ENCODE data around the gene FNIP2. TPM values are rescaled to one million over a fixed set of nuclear protein-coding genes. Genes with fewer than 3 reads are reported as not detected.
"Not testable (repeated sequence)": the region's sequence is repeated elsewhere in the genome, so short reads cannot be mapped to it uniquely, and the experiment has no call there.

FNIP2 gene
- polyA plus RNA-seq, 1 experiment = 14.8 TPM

DNA sequence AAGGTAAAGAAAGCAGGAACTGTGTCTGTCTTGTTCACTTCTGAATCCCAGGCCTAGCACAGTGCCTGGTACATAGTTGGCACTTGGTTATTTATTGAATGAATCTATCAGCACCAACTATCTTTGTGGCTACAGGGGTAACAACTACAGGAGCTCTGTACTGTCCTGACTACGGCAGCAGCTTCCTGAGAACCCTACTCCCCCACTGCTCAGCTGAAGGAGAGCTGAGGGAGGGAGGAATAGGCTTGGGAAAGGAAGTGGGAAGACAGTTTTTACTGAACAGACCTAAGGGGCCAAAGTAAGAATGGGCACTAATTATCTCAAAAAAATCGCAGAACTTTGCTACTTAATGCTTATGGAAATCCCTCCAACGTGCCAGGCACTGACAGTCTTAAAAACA lies 178.0 kb downstream of the FNIP2 start:
- TF ChIP-seq, protein P1, sequence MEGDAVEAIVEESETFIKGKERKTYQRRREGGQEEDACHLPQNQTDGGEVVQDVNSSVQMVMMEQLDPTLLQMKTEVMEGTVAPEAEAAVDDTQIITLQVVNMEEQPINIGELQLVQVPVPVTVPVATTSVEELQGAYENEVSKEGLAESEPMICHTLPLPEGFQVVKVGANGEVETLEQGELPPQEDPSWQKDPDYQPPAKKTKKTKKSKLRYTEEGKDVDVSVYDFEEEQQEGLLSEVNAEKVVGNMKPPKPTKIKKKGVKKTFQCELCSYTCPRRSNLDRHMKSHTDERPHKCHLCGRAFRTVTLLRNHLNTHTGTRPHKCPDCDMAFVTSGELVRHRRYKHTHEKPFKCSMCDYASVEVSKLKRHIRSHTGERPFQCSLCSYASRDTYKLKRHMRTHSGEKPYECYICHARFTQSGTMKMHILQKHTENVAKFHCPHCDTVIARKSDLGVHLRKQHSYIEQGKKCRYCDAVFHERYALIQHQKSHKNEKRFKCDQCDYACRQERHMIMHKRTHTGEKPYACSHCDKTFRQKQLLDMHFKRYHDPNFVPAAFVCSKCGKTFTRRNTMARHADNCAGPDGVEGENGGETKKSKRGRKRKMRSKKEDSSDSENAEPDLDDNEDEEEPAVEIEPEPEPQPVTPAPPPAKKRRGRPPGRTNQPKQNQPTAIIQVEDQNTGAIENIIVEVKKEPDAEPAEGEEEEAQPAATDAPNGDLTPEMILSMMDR (IDR thresholded peaks at IDR 0.05; ENCODE audit: insufficient read depth, low read depth, low read length) = no peak
- no peak for DNase-seq (ENCODE audit: low read depth)
- Histone ChIP-seq H3K36me3 (ENCODE audit: control insufficient read depth, insufficient read depth, low read length) (no peaks in the 10 kb centered on the region), H3K4me3 (ENCODE audit: low read depth, low read length) (no peak overlapping the region), H3K27me3 (ENCODE audit: control insufficient read depth, insufficient read depth, low read length) (no peaks in the 10 kb centered on the region)
- ChIA-PET POLR2A (no interaction called here), CTCF (no interaction called here)

DNA sequence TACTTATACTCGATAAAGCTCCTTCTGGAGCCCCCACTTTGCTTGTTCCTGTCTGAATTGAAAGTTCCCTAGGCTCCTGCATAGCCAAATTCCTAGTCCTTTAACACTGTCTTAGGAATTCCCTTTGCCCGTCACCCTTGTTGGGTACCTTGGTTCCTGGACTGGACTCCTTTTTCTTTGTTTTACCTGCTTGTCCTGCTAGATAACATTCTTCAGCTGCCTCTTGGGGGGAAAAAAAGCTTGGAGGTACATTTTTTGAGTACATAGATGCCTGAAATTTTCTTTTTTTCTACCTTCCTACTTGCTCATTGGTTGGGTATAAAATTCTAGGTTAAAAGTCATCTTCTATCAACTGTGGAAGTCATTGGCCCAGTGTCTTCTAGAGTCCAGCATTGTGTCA lies 179.2 kb downstream of the FNIP2 start:
- TF ChIP-seq, protein P1 (IDR thresholded peaks at IDR 0.05; ENCODE audit: insufficient read depth, low read depth, low read length) = no peak
- H3K27me3 ChIP-seq (ENCODE audit: control insufficient read depth, insufficient read depth, low read length) = no peaks in the 10 kb centered on the region
- ChIA-PET CTCF (interaction anchor here (0.9 kb wide), 1 partner anchor 12 kb away, joined by 3 read pairs; no protein-coding TSS in a partner anchor), POLR2A (no interaction called here)
- DNase-seq (ENCODE audit: low read depth) = no peak
- H3K4me3 ChIP-seq (ENCODE audit: low read depth, low read length) = no peak overlapping the region
- H3K36me3 ChIP-seq (ENCODE audit: control insufficient read depth, insufficient read depth, low read length) = no peaks in the 10 kb centered on the region

DNA sequence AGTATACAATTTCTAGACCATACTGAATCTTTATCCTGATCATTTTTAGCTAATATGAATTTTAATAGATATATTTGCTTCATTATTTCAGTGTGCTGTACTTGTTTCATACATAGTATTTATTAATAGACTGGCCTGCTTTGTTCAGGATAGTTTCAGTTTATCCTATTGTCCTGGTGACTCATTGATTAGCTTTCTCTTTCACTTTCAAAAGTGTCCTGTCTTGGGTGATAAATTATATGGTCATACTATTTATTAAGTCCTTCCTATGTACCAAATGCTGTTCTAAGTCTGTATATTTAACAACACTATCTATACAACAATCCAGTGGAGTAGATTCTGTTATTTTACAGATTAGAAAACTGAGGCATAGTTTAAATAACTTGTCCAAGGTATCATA lies 180.3 kb downstream of the FNIP2 start:
- no peaks in the 10 kb centered on the region for H3K36me3 ChIP-seq (ENCODE audit: control insufficient read depth, insufficient read depth, low read length)
- CTCF ChIA-PET = interaction anchor here (1.0 kb wide), 1 partner anchor 11 kb away, joined by 3 read pairs; no protein-coding TSS in a partner anchor
- POLR2A ChIA-PET = no interaction called here

DNA sequence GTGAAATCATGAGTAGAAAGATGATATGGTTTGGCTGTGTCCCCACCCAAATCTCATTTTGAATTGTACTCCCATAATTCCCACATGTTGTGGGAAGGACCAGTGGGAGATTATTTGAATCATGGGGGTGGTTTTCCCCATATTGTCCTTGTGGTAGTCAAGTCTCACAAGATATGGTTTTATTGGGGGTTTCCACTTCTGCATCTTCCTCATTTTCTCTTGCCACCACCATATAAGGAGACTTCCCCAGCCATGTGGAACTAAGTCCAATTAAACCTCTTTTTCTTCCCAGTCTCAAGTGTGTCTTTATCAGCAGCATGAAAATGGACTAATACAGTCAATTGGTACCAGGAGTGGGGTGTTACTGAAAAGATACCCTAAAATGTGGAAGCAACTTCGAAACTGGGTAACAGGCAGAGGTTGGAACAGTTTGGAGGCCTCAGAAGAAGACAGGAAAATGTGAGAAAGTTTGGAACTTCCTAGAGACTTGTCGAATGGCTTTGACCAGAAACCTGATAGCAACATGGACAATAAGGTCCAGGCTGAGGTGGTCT lies 183.5 kb downstream of the FNIP2 start:
- POLR2A ChIA-PET; H3K27me3 ChIP-seq (ENCODE audit: control insufficient read depth, insufficient read depth, low read length); H3K36me3 ChIP-seq (ENCODE audit: control insufficient read depth, insufficient read depth, low read length); DNase-seq (ENCODE audit: low read depth); H3K4me3 ChIP-seq (ENCODE audit: low read depth, low read length); CTCF ChIA-PET: not testable (repeated sequence)

More for the DNA sequence above, 180.3 kb downstream of the FNIP2 start:
- H3K27me3 ChIP-seq (ENCODE audit: control insufficient read depth, insufficient read depth, low read length) = no peaks in the 10 kb centered on the region
- H3K4me3 ChIP-seq (ENCODE audit: low read depth, low read length) = no peak overlapping the region
- TF ChIP-seq, protein P1 (IDR thresholded peaks at IDR 0.05; ENCODE audit: insufficient read depth, low read depth, low read length) = no peak
- DNase-seq (ENCODE audit: low read depth) = no peak

DNA sequence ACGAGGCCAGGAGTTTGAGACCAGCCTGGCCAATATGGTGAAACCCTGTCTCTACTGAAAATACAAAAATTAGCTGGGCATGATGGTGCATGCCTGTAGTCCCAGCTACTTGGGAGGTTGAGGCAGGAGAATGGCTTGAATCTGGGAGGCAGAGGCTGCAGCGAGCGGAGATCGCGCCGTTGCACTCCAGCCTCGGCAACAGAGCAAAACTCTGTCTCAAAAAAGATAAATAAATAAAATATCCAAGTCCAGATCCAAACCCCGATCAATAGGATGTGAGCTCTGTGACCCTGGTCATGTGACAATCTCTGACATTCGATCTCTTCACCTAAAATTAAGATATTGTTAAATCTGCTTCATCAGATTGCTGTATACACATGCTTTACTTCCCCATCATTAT lies 187.5 kb downstream of the FNIP2 start:
- H3K27me3 ChIP-seq (ENCODE audit: control insufficient read depth, insufficient read depth, low read length); DNase-seq (ENCODE audit: low read depth); CTCF ChIA-PET; H3K4me3 ChIP-seq (ENCODE audit: low read depth, low read length); POLR2A ChIA-PET; H3K36me3 ChIP-seq (ENCODE audit: control insufficient read depth, insufficient read depth, low read length): not testable (repeated sequence)

DNA sequence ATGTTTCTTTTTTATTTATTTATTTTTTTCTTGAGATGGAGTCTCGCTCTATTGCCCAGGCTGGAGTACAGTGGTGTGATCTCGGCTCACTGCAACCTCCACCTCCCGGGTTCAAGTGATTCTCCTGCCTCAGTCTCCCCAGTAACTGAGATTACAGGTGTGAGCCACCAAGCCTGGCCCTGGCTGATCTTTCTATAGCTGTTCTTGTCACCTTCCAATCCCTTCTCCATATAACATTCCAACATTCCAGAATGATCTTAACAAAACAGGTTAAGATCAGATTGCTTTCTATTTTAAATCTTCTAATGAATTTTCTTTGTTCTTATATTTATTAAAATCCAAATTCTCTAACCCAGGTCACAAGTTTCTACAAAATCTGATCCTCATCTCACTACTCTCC lies 188.1 kb downstream of the FNIP2 start:
- DNase-seq (ENCODE audit: low read depth); H3K36me3 ChIP-seq (ENCODE audit: control insufficient read depth, insufficient read depth, low read length); H3K4me3 ChIP-seq (ENCODE audit: low read depth, low read length); CTCF ChIA-PET; H3K27me3 ChIP-seq (ENCODE audit: control insufficient read depth, insufficient read depth, low read length); POLR2A ChIA-PET: not testable (repeated sequence)

Small RNA genes lying within 50 kb of the gene (small RNA-seq; reads per million reads assigned to genes)
- not detected for gene RF00157 (ENCODE audit: insufficient read length, low read depth, low replicate concordance)
- not detected for gene RNU6-128P (ENCODE audit: insufficient read length, low read depth, low replicate concordance)

Other genes with a start within 250 kb of the FNIP2 start
- gene RXFP1, start 247.1 kb upstream of the FNIP2 start, polyA plus RNA-seq (2011; rRNA removed) = 0.17 and 0.42 TPM in 2 replicates
- 10.2 and 15.9 TPM in 2 replicates for gene C4orf46, start 97.1 kb upstream of the FNIP2 start, polyA plus RNA-seq (2011; rRNA removed)
- gene ETFDH, start 96.7 kb upstream of the FNIP2 start, polyA plus RNA-seq (2011; rRNA removed) = 13.5 and 27.8 TPM in 2 replicates
- 11.3 and 15.1 TPM in 2 replicates for gene PPID, start 45.6 kb upstream of the FNIP2 start, polyA plus RNA-seq (2011; rRNA removed)